HG02642 (cell line): ENCODE measurements around the gene URM1.
"Not testable (repeated sequence)": the region's sequence is repeated elsewhere in the genome, so short reads cannot be mapped to it uniquely, and the experiment has no call there.

Experiments used
- ATAC-seq: cut with Tn5 transposase; IDR thresholded peaks from one replicate; pipeline ENCODE4 v1.9.1; 2021; ENCODE audit warnings: mild to moderate bottlenecking; ENCODE audit not compliant: unreplicated experiment, poor library complexity

Gene URM1

GRCh38 chr9:128370752-128371629, at the start of gene URM1:
Gene URM1 (plus strand): TSS chr9:128371374. CDS start chr9:128371381, 7 bp downstream.
- ATAC-seq, result peak; percentile 88

GRCh38 chr9:128321879-128322403, 49.2 kb upstream of the URM1 start:
- peak; percentile 13 for ATAC-seq

GRCh38 chr9:128322404-128323211, 48.6 kb upstream of the URM1 start, which contains the start of the genes COQ4 and TRUB2:
Gene COQ4 (plus strand): TSS chr9:128322839. CDS start chr9:128322859, 20 bp downstream.
Gene TRUB2 (minus strand): TSS chr9:128322447. CDS start chr9:128322408, 39 bp downstream.
- ATAC-seq, result peak; percentile 81

- ATAC-seq, result no peak
These were observed 47.9 kb upstream of the URM1 start for GRCh38 chr9:128323212-128323730.

GRCh38 chr9:128323791-128324190, 47.4 kb upstream of the URM1 start:
- ATAC-seq, result no peak

GRCh38 chr9:128324401-128324800, 46.8 kb upstream of the URM1 start:
- no peak for ATAC-seq

DNA sequence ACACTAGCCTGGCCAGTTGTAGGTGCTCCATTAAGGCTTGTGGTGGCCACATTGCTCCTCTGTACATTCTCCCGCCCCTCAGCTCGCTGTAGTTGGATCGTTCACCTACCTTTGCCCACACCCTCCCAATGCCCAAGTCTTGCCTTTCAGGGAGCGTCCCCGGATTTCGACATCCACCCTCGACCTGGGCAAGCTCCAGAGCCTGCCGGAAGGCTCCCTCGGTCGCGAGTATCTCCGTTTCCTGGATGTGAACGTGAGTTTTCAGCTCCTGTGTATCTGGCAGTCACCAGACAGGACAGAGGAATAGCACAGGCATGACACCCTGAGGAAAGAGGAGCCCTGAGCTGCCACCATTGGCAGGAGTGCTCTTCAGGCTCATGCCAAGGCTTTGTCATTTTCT, 45.5 kb upstream of the URM1 start:
- no peak for ATAC-seq

DNA sequence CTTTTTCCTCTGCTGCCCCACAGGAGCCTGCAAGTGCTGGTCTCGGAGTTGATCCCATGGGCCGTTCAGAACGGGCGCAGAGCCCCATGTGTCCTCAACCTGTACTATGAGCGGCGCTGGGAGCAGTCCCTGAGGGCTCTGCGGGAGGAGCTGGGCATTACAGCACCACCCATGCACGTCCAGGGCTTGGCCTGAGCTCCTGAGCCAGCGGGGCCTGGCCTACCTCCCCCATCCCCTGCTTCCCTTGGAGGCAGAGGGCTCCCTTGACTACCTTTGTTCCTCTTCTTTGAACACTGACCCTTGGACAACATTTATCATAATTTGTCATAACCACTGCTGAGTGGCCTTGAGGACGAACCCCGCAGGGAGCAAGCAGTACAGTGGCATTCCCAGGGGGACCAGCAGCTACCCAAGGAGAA, 37.7 kb upstream of the URM1 start:
- ATAC-seq, result no peak

- ATAC-seq, result no peak
These were observed 36.0 kb upstream of the URM1 start for GRCh38 chr9:128335161-128335560.

DNA sequence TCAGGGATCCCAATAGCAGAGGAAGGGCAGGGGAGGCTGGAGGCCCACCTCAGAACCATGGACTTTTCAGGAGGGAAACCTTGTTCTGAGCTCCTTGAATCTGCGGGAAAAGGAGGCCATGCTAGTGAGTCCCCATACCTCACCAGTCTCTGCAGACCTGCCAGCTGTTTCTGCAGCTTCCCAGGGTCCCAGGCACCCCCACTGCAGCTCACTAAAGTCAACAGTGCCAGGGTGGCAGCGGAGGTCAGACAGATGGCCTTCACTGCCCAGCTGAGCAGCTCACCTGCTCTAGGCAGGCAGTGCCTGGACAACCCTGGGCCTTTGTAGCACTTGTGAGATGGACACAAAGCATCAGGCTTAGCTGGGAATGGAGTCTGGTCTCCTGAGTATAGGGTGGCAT, 35.3 kb upstream of the URM1 start:
- ATAC-seq, result no peak

DNA sequence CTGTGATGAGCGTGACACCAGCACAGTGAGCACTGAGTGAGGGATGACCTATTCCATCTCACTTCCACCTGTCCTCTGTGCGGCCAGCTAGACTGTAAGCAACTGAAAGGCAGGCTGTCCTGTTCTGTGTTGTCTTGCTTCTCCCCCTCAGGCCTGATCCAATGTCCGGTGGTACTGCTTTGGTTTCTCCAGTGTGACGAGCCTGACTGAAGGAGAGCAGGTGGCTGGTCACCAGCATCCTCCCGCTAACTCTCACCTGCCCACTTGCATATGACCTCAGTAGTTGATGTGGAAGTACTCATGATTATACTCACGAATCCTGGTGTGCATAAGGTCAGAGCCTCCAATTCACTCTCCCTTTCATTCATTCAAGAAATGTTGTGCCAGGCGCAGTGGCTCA, 33.2 kb upstream of the URM1 start:
- ATAC-seq, result no peak

GRCh38 chr9:128338852-128339614, 32.1 kb upstream of the URM1 start:
- not testable (repeated sequence) for ATAC-seq

DNA sequence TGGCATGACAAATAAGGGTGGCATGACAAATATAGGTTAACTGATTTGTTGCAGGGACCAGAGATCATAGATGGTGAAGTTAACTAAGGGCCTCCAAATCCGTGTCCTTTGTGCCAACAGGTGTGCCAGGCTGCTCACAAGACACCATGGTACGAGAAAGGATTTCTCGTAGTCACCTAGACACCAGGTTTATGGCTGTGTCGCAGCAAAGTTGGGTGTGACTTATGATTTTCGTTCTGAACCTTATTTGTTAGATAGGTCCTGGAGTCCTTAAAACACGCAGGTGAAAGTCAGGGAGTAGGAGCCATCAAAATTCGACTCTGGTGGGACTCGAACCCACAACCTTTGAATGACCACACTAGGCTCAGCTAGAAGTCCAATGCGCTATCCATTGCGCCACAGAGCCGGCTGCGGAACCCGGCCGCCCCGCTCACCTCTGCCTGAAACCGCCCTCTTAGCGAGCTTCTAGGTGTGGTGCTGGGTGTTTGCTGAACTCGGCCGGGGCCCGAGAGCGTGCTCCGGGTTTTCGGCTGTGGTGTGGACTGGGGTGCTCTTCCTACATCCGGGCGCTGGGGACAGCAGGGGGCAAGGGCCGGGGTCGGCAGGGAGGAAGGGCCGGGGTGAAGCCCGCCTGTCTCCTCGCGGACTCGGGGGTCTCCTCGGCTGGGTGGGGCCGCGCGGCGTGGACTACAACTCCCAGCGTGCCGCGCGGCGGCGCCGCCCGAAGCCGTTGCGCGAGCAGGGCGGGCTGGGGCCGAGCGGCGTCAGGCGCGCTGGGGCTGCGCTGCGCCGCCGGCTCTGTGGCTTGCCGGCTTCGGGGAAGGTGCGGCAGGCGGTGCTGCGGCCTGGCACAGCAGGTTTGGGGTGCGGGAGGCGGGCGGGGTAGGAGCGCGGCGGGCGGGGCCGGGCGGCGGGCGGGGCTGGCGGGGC, 31.1 kb upstream of the URM1 start, which contains the start of gene SLC27A4:
Gene SLC27A4 (plus strand): TSS at position 767 of the 930 bp plus-strand sequence. CDS start 2,606 bp downstream, outside the sequence.
- ATAC-seq, result peak; percentile 83

DNA sequence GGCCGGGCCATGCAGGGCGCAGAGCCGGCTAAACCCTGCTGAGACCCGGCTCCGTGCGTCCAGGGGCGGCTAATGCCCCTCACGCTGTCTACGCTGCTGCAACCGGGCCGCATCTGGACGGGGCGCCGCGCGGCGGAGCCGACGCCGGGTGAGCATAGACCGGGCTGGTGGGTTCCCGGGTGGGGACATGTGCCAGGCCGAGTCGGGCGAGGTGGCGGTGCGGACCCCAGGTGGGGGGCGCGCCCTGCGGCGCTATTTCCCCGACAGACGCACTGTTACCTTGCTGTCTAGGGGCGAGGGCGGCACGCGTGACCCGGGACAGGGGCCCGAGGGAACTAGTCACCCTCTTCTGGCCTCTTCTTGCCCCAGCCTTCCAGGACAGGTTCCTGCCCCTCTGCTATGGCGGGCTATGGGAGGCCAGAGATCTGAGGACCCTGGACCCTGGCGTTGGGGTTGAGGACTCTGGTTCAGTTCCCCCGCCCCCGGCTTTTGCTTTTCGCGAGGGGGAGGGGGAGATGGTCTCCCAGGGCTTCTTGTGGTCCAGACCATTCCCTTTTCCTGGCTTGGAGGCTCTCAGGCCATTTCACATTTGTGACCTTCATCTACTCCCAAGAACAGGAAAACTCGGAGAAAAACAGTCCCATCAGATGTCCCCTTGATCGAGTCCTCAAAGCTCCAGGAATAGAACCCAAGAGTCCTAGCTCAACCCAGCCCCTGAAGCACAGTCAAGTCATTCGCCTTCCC, 30.3 kb upstream of the URM1 start:
- ATAC-seq, result peak; percentile 37

DNA sequence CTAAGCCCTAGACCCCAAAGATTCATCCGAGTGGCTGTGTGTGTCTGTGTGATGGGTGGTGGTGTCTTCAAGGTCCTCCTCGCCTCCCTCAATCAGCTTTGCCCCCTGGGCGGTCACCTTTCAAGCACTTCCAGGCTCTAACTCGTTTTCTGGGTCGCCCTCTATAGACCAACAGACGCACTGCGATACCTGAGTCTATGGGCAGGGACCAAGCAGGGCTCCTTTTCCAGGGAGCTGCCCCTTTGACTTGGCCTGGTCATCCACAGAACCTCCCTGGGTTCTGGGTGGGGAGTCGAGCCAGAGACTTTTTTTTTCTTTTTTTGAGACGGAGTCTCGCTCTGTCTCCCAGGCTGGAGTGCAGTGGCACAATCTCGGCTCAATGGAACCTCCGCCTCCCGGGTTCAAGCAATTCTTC, 29.7 kb upstream of the URM1 start:
- no peak for ATAC-seq

DNA sequence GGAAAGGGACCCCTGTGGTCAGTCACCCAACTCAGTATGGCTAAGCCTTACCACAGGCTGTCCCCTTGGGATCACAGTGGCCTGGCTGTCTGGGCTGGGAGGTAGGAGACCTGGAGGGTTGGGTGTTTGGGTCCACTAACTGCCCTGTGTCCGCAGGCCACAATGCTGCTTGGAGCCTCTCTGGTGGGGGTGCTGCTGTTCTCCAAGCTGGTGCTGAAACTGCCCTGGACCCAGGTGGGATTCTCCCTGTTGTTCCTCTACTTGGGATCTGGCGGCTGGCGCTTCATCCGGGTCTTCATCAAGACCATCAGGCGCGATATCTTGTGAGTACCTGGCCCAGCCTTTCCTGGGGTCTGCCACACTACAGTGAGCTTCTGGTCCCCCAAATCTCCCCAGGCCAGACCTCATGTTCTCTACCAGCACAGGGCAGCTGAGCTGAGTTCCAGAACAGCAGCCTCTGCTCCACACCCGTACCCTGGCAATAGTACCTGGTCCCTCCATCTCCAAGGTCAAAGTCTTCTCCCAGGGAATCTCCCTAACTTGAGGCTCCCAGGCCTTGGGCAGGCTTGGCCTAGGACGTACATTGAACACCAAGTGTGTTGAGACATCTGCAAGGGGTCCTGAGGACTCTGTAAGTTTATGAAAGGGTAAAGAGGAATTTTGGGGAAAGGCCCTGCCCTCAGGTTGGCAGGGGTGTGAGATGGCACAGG, 28.0 kb upstream of the URM1 start:
- no peak for ATAC-seq

DNA sequence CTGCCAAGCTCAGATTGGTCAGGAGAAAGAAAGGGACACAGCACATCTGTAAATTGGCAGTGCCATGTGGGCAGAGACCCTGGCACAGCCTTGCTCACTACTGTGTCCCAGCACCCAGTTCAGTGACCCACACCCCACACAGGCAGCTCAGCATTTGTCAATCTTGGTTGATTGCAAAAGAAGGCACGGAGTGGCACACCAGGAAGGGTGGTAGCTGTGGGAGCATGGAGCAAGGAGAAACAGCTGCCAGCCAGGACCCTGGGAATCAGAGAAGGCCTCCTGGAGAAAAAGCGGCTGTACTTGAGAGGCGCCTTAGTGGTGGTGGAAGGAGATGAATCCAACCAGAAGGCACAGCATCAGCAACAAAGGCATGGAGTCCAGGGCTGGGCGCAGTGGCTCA, 27.3 kb upstream of the URM1 start:
- ATAC-seq, result no peak
